CD4-positive, alpha-beta T cell treated with Interleukin-4 for 1 hour (primary cell): Measurements from ENCODE around the gene GLI1.
"Not testable (repeated sequence)": the region's sequence is repeated elsewhere in the genome, so short reads cannot be mapped to it uniquely, and the experiment has no call there.

ENCODE experiments used
- DNase-seq, 2 donors: peaks; one replicate each; pipeline ENCODE4 v3.0.0-alpha.2; 2020 to 2022

The GLI1 gene

GRCh38 chr12:57476993-57477709 lies 17.6 kb downstream of the GLI1 start:
- peak in 1 of 2 donors; percentile 46 for DNase-seq

- peak; percentile 73 to 82 for DNase-seq
Observed at GRCh38 chr12:57477710-57478681, 18.4 kb downstream of the GLI1 start.

- no peak for DNase-seq
Observed at GRCh38 chr12:57479043-57479375, 19.4 kb downstream of the GLI1 start.

- peak; percentile 83 to 88 for DNase-seq
Observed at GRCh38 chr12:57479376-57480115, 20.0 kb downstream of the GLI1 start, which contains the start of gene ARHGAP9. Gene ARHGAP9 (minus strand): TSS chr12:57479866. CDS start chr12:57479406, 460 bp downstream.

GRCh38 chr12:57481671-57482070 lies 22.1 kb downstream of the GLI1 start:
- no peak for DNase-seq

GRCh38 chr12:57483466-57483865 lies 23.9 kb downstream of the GLI1 start:
- DNase-seq: no peak

GRCh38 chr12:57485695-57486094 lies 26.1 kb downstream of the GLI1 start:
- no peak for DNase-seq

- DNase-seq: no peak
Observed at GRCh38 chr12:57487055-57487596, 27.5 kb downstream of the GLI1 start.

- DNase-seq: peak; percentile 95 to 96
Observed at GRCh38 chr12:57487597-57488401, 28.2 kb downstream of the GLI1 start, which contains the start of gene MARS1. Gene MARS1 (plus strand): TSS chr12:57488068. CDS start chr12:57488091, 23 bp downstream.

- no peak for DNase-seq
Observed at GRCh38 chr12:57488402-57489156, 29.0 kb downstream of the GLI1 start.

- DNase-seq: no peak
Observed at GRCh38 chr12:57489157-57489641, 29.6 kb downstream of the GLI1 start.

GRCh38 chr12:57490126-57490525 lies 30.5 kb downstream of the GLI1 start:
- no peak for DNase-seq

- no peak for DNase-seq
Observed at GRCh38 chr12:57491393-57492280, 32.1 kb downstream of the GLI1 start.

- DNase-seq: not testable (repeated sequence)
Observed at GRCh38 chr12:57495051-57495701, 35.6 kb downstream of the GLI1 start.

- DNase-seq: no peak
Observed at GRCh38 chr12:57496822-57497221, 37.2 kb downstream of the GLI1 start.

GRCh38 chr12:57497223-57498131 lies 37.9 kb downstream of the GLI1 start:
- DNase-seq: no peak

- DNase-seq: no peak
Observed at GRCh38 chr12:57498132-57498502, 38.5 kb downstream of the GLI1 start.

- no peak for DNase-seq
Observed at GRCh38 chr12:57498571-57498970, 39.0 kb downstream of the GLI1 start.
